ENCODE measurements around the gene IL19.

DNA sequence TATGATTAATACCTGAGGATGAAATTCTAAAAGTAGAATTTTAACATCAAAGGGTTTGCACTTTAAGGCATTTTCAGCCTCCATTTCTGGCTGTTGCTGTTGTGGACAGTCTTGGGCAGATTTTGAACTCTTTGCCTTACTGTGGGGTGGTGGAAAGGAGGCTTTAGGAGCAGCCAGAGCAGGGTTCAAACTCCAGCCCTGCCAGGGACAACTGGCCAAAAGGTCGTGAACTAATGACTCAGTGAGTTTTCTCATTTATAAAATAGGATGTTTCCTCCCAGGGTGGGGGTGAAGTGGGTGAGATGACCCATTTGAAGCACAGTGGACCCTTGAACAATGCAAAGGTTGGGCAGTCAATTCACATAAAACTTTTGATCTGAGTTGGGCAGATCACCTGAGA, 49.1 kb upstream of the IL19 start:
- TF ChIP-seq, protein P1, sequence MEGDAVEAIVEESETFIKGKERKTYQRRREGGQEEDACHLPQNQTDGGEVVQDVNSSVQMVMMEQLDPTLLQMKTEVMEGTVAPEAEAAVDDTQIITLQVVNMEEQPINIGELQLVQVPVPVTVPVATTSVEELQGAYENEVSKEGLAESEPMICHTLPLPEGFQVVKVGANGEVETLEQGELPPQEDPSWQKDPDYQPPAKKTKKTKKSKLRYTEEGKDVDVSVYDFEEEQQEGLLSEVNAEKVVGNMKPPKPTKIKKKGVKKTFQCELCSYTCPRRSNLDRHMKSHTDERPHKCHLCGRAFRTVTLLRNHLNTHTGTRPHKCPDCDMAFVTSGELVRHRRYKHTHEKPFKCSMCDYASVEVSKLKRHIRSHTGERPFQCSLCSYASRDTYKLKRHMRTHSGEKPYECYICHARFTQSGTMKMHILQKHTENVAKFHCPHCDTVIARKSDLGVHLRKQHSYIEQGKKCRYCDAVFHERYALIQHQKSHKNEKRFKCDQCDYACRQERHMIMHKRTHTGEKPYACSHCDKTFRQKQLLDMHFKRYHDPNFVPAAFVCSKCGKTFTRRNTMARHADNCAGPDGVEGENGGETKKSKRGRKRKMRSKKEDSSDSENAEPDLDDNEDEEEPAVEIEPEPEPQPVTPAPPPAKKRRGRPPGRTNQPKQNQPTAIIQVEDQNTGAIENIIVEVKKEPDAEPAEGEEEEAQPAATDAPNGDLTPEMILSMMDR (IDR thresholded peaks at IDR 0.05) = no peak
- TF ChIP-seq POLR2A (IDR thresholded peaks at IDR 0.05) = no peak

Data from stomach (tissue), 4 donors.